Activated CD8-positive, alpha-beta memory T cell treated with anti-CD3 and anti-CD28 coated beads for 24 hours (primary cell): ENCODE measurements around the gene SENP6.

Source experiments
- DNase-seq: peaks from one replicate; pipeline ENCODE4 v3.0.0-alpha.2; 2020

The SENP6 gene

DNA sequence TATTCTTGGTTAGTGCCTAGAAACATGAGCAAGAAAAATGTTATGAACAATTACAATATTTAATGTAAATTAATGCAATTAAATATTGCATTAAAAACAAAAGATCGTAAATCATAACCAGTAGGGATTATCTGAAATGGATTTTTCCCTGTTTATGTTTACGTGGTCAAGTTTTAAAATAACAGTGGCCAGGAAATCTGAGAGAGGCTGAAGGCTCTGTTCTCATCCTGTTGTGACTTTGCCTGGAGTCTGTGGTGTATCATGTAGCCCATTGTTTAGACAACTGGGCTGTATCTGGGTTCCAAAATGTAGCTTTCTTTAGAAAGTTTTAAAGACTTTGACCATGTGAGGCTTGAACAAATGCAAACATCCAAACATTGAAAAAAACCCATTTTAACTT, 149.8 kb downstream of the SENP6 start:
- DNase-seq = no peak

DNA sequence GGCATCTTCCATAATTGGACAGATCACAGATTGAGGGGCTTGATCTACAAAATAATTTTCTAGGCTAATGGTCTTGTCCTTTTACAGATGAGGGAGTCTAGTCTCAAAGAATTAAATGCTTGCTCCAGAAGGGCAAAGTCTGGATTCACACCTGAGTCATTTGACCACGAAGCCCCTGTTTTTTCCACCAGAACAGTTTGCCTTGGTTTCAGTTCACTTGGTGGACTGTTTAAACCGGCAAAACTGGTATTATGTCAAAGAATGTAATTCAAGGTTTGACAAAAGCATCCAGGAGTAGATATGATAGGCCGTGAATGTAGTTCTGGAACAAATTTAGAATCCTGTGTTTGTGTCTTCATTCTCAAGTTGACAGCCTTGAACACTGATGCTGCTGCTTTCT, 150.7 kb downstream of the SENP6 start:
- no peak for DNase-seq

DNA sequence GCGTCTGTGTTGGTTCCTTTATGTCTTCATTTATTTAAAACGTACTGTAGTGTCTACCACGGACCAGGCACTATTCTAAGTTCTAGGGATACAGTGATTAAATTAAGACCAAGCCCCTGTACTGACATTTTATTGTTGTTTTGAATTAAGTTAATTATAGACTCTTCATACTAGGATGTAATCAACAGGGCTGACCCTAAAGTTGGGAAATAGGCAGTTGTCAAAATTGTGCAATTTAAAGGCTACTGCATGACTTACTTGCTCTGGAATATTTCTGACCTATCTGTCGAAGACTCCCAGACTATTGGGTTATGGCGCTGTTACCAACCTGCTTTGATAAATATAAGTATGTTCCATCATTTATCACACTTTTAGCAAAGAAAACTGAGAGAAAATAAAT, 154.0 kb downstream of the SENP6 start:
- DNase-seq = no peak

DNA sequence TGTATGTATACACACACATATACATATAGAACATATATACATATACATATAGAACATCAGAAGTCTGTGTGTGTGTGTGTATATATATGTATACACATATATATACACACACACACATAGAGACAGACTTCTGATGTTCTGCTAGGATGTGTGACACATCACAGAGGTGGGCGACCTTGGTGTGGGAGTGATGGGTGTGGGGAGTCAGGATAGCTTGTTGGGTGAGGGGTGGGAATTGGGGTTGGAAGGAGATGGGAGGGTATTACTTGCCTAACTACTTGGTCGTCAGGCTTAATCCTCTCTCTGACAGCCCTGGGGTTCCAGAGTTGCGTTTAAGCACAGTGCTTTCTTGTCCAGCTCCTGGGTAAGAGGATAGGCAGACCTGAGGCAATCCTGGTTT, 155.6 kb downstream of the SENP6 start:
- no peak for DNase-seq

DNA sequence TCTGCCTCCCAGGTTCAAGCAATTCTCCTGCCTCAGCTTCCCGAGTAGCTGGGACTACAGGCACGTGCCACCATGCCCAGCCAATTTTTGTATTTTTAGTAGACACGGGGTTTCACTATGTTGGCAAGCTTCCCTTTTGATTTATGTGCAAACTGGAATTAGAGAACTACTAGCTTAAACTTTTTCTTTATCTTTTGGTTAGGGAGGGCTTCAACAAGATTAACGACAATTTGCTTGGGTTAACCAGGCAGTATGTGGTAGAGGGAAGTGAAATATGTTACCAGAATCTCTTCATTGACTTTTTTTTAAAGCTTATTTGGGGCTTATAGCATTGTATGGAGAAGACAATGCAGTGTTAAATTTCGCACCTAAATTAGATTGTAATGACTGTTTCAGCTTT, 156.4 kb downstream of the SENP6 start:
- no peak for DNase-seq

DNA sequence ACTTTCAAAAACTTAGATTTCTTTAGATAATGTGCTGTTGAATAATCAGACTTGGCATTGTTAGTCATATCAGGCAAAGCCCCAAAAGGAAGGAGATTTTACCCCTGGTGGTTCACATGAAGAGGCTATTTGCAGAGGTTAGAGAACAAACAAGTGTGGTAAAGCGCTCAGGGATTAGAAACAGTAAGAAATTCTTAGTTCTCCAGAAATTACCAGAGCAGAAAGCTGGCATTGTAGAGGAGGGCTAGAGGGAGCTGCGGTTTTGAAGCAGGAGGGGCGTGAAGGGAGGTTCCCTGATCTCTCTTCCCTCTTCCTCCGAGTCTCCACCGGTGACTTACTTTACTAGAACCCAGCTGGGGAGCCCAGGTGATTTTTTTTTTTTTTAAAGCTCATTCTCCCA, 157.5 kb downstream of the SENP6 start:
- no peak for DNase-seq

DNA sequence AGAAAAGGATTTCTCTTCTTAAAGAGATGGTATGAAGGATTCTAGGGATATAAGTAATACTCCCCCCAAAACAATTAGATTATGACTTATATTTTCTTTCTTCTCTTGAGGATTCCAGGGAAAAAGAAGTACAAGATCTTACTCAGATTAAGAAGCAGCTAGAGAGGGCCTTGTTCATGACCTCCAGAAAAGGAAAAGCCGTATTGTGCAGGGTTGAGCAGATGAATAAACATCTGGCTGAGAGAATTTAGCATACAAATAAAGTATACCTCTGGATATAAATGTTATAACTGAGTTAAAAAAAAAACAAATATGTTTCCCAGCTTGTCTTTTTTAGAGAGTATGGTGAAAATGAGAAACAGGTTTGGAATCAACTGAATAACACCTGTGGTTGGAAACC, 158.6 kb downstream of the SENP6 start:
- DNase-seq = no peak

DNA sequence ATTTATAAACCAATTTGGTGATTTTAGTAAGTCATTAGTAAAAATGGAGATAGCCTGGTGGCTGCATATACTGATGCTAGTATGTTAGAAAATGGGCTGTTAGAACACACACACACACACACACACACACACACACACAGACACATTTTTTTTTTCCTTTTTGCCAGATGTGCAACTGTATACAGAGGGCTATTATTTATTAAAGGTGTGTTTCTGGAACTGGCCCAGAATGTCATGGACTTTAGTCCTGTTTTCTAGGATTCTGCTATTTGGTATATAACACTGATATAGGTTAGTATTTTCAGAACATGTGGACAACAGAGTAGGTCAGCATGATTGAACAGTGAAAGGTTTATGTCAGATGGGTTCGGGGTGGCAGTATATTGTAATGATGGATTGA, 159.8 kb downstream of the SENP6 start:
- no peak for DNase-seq

DNA sequence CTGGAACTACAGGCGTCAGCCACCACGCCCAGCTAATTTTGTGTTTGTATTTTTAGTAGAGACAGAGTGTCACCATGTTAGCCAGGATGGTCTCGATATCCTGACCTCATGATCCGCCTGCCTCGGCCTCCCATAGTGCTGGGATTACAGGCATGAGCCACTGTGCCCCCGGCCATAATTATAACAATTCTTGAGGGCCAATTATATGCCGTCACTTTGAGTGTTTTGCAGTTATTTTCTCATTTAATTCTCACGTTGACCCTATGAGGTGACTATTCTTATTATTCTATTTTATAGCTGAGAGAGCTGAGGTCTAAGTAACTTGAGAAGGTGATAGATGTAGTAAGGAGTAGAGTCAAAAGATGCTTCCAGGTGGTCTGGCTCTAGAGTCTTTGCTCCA, 160.4 kb downstream of the SENP6 start:
- DNase-seq = no peak

DNA sequence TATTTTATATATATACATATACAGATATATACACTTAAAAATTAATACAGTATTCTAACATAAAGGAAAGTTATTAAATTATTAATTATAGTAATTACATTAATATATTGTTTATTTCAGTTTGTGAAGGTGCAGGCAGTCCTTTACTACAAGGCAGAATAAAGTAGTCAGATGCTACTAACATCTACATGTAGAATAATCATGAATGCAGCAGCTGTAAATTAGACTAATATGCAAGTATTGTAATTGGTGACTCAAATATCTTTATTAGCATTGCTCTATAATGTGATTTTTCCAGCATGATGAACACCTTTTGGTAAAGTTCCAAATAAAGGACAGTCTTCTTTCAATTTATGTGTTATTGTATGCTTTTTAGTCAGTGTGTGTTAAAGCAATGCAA, 164.7 kb downstream of the SENP6 start:
- no peak for DNase-seq
